Prostate gland (tissue), 2 donors: ENCODE data around the gene ATP7A. TPM values are rescaled to one million over a fixed set of nuclear protein-coding genes. Genes with fewer than 3 reads are reported as not detected.

Experiments used
- DNase-seq: peaks from one replicate; pipeline ENCODE4 v3.0.0-alpha.2; 2019; ENCODE audit warnings: low spot score
- H3K27ac ChIP-seq, 2 donors: fragments of 200-600 bp; sonication (generic); 2 replicates each; pipeline ENCODE4 v1.5.1; 2017 to 2019
- H3K27me3 ChIP-seq: fragments of 200-600 bp; sonication (generic); replicated peaks from 2 replicates; pipeline ENCODE4 v1.5.1; 2019; ENCODE audit not compliant: insufficient read depth
- H3K36me3 ChIP-seq, 2 donors: fragments of 200-600 bp; sonication (generic); 1 replicate in 1 of 2; 2 replicates in 1 of 2; pipeline versions ENCODE4 v1.5.1 to v1.8.1; 2017 to 2019
- H3K4me1 ChIP-seq: fragments of 200-600 bp; sonication (generic); replicated peaks from 2 replicates; pipeline ENCODE4 v1.5.1; 2019
- H3K4me3 ChIP-seq, 2 donors: fragments of 200-600 bp; sonication (generic); 2 replicates each; pipeline ENCODE4 v1.5.1; 2017 to 2019
- H3K9me3 ChIP-seq: fragments of 200-600 bp; sonication (generic); 2 replicates; pipeline ENCODE4 v1.5.1; 2017
- CTCF ChIP-seq, 4 experiments: fragments of 200-600 bp in 2 of 4; fragments of 450-650 bp in 2 of 4; sonication (generic) in 2 of 4; IDR thresholded peaks; 1 replicate in 3 of 4; 2 replicates in 1 of 4; pipeline ENCODE4 v1.5.1; 2016 to 2019; ENCODE audit warnings: antibody characterized with exemption in 4 of 4, mild to moderate bottlenecking in 2 of 4, moderate library complexity in 2 of 4
- POLR2A ChIP-seq: fragments of 450-650 bp; IDR thresholded peaks from one replicate; pipeline ENCODE4 v1.6.1; 2016; ENCODE audit warnings: antibody characterized with exemption, mild to moderate bottlenecking
- POLR2AphosphoS5 ChIP-seq: sonication (generic); formaldehyde crosslinking; IDR thresholded peaks from one replicate; pipeline ENCODE4 v1.6.1; 2017; ENCODE audit warnings: antibody characterized with exemption
- WGBS: methylation state at CpG from one replicate; pipeline ENCODE4 v1.1.5; 2018; 5-methylcytosine and 5-hydroxymethylcytosine counted together
- intact Hi-C: fragments of 100-400 bp; cut with DNase I; formaldehyde crosslinking; loops from one replicate; pipeline ENCODE4 v1.14.2; 2022
- total RNA-seq, 2 donors: library from RNA; depleted of rRNA; stranded (reverse); fragments of >200 nt; gene quantifications; one replicate each; pipeline ENCODE4 v1.1.0, GENCODE V29; 2016

The ATP7A gene
- total RNA-seq, 2 donors from 2014 or later = 9.8 to 15.1 TPM

GRCh38 chrX:78019586-78020483 is 109.3 kb downstream of the ATP7A start:
- H3K27ac ChIP-seq = peak overlapping the region; percentile 62 to 69
- H3K36me3 ChIP-seq = no peaks in the 10 kb centered on the region
- no peaks in the 10 kb centered on the region for H3K4me1 ChIP-seq
- WGBS = 66% methylated on average over 12 of the region's 12 CpGs
- H3K4me3 ChIP-seq = no peak overlapping the region
- TF ChIP-seq CTCF (IDR thresholded peaks at IDR 0.05) = no peak
- peak; percentile 73 for TF ChIP-seq POLR2AphosphoS5
- no peaks in the 10 kb centered on the region for H3K9me3 ChIP-seq
- peak; percentile 41 for DNase-seq
- no peaks in the 10 kb centered on the region for H3K27me3 ChIP-seq
- intact Hi-C loops = loop anchor here (10.0 kb wide), 1 partner anchor 105 kb away; the partner anchor contains the start of gene ATP7A

GRCh38 chrX:78024349-78025059 is 114.0 kb downstream of the ATP7A start:
- Histone ChIP-seq H3K27ac (no peak overlapping the region), H3K4me3 (no peak overlapping the region), H3K9me3 (no peaks in the 10 kb centered on the region), H3K4me1 (no peaks in the 10 kb centered on the region), H3K27me3 (no peaks in the 10 kb centered on the region), H3K36me3 (no peaks in the 10 kb centered on the region)
- WGBS = 83% methylated on average over 5 of the region's 7 CpGs
- intact Hi-C loops = loop anchor here (10.0 kb wide), 1 partner anchor 110 kb away; the partner anchor contains the start of gene ATP7A
- DNase-seq = no peak
- TF ChIP-seq POLR2AphosphoS5 (no peak), POLR2A (no peak), CTCF (IDR thresholded peaks at IDR 0.05) (peak; percentile 16 to 42 (median 33))

GRCh38 chrX:78027798-78028197 is 117.3 kb downstream of the ATP7A start:
- H3K36me3 ChIP-seq = no peaks in the 10 kb centered on the region
- intact Hi-C loops = loop anchor here (10.0 kb wide), 1 partner anchor 113 kb away; the partner anchor contains the start of gene ATP7A
- H3K27ac ChIP-seq = no peak overlapping the region
- no peaks in the 10 kb centered on the region for H3K4me1 ChIP-seq
- TF ChIP-seq POLR2AphosphoS5 = no peak
- TF ChIP-seq POLR2A = no peak
- TF ChIP-seq CTCF (IDR thresholded peaks at IDR 0.05) = no peak
- no peaks in the 10 kb centered on the region for H3K27me3 ChIP-seq
- H3K9me3 ChIP-seq = no peaks in the 10 kb centered on the region
- no peak for DNase-seq
- no peak overlapping the region for H3K4me3 ChIP-seq
- 97% methylated on average over 3 of the region's 3 CpGs for WGBS

GRCh38 chrX:78029663-78030062 is 119.2 kb downstream of the ATP7A start:
- peak; percentile 10 for DNase-seq
- no peak overlapping the region for H3K4me3 ChIP-seq
- H3K4me1 ChIP-seq = no peaks in the 10 kb centered on the region
- no peaks in the 10 kb centered on the region for H3K9me3 ChIP-seq
- no peaks in the 10 kb centered on the region for H3K36me3 ChIP-seq
- no peak overlapping the region for H3K27ac ChIP-seq
- 19% methylated on average over 2 of the region's 2 CpGs for WGBS
- TF ChIP-seq POLR2A (no peak), POLR2AphosphoS5 (no peak), CTCF (IDR thresholded peaks at IDR 0.05) (peak in 2 of 4 experiments; percentile 46 to 57)
- H3K27me3 ChIP-seq = no peaks in the 10 kb centered on the region
- intact Hi-C loops = loop anchor here (10.0 kb wide), 1 partner anchor 115 kb away; the partner anchor contains the start of gene ATP7A
